Smooth muscle cell (in vitro differentiated cells): ENCODE data around the gene ZNF516. TPM values are rescaled to one million over a fixed set of nuclear protein-coding genes. Genes with fewer than 3 reads are reported as not detected.
A peak's percentile ranks its signal among the peaks of the same experiment; 100 is the strongest.

Experiments
- DNase-seq: peaks from one replicate; lab custom pipeline; 2025; ENCODE audit not compliant: unreplicated experiment; lab: John Stamatoyannopoulos, UW
- H2AFZ ChIP-seq: fragments of 200-600 bp; sonication (generic); 2 replicates; pipeline ENCODE4 v1.6.0; 2016; ENCODE audit warnings: antibody characterized with exemption, low read depth, mild to moderate bottlenecking
- H3F3A ChIP-seq: fragments of 200-600 bp; sonication (generic); 2 replicates; pipeline ENCODE4 v1.6.0; 2017; ENCODE audit warnings: antibody characterized with exemption, low read depth
- H3K27ac ChIP-seq: fragments of 200-600 bp; sonication (generic); 2 replicates; pipeline ENCODE4 v1.5.1; 2016; ENCODE audit warnings: low read depth, mild to moderate bottlenecking
- H3K27me3 ChIP-seq: fragments of 200-600 bp; sonication (generic); 2 replicates; pipeline ENCODE4 v1.6.1; 2016; ENCODE audit warnings: low read depth, mild to moderate bottlenecking
- H3K36me3 ChIP-seq: fragments of 200-600 bp; sonication (generic); 2 replicates; pipeline ENCODE4 v1.5.1; 2016; ENCODE audit warnings: low read depth
- H3K4me1 ChIP-seq: fragments of 200-600 bp; sonication (generic); 2 replicates; pipeline ENCODE4 v1.5.1; 2016; ENCODE audit warnings: low read depth
- H3K4me2 ChIP-seq: fragments of 200-600 bp; sonication (generic); 2 replicates; pipeline ENCODE4 v1.6.0; 2016; ENCODE audit warnings: mild to moderate bottlenecking
- H3K4me3 ChIP-seq: fragments of 200-600 bp; sonication (generic); 2 replicates; pipeline ENCODE4 v1.5.1; 2016; ENCODE audit warnings: mild to moderate bottlenecking
- H3K79me2 ChIP-seq: fragments of 200-600 bp; sonication (generic); 2 replicates; pipeline ENCODE4 v1.6.0; 2016; ENCODE audit warnings: low read depth, mild to moderate bottlenecking
- H3K9ac ChIP-seq: fragments of 200-600 bp; sonication (generic); 2 replicates; pipeline ENCODE4 v1.6.0; 2016; ENCODE audit warnings: low read depth
- H3K9me3 ChIP-seq: fragments of 200-600 bp; sonication (generic); replicated peaks from 2 replicates; pipeline ENCODE4 v1.5.1; 2016; ENCODE audit warnings: low read depth
- H4K20me1 ChIP-seq: fragments of 200-600 bp; sonication (generic); 2 replicates; pipeline ENCODE4 v1.6.0; 2016; ENCODE audit warnings: low read depth
- WGBS: methylation state at CpG from one replicate; pipeline ENCODE4 v1.1.7; 2016; ENCODE audit warnings: low lambda C conversion rate; 5-methylcytosine and 5-hydroxymethylcytosine counted together
- polyA plus RNA-seq: library from polyadenylated mRNA; unstranded; fragments of >200 nt; fragmentation: Nextera tagmentation; extraction: Ambion mirVana; gene quantifications from 2 replicates; pipeline ENCODE4 v1.2.1, GENCODE V29; 2016
- total RNA-seq: library from RNA; depleted of rRNA; stranded (reverse); fragments of >200 nt; gene quantifications from 2 replicates; pipeline ENCODE4 v1.2.3, GENCODE V29; 2014
- TF ChIP-seq, protein P1 (sequence below): fragments of 200-600 bp; sonication (generic); IDR thresholded peaks from 2 replicates; pipeline ENCODE4 v1.5.1; 2017; ENCODE audit warnings: borderline replicate concordance, mild to moderate bottlenecking, antibody characterized with exemption; ENCODE audit not compliant: insufficient read depth, poor library complexity, severe bottlenecking

Gene ZNF516
- total and polyA plus RNA-seq, 2 experiments from 2014 or later = 15.6 to 24.2 TPM

- Histone ChIP-seq H3K4me3 (no peak overlapping the region), H3K4me1 (peaks cover 8% of the 10 kb centered on the region), H3F3A (peaks cover 4% of the 10 kb centered on the region), H3K9ac (no peak overlapping the region), H3K4me2 (no peak overlapping the region), H3K27ac (no peak overlapping the region), H2AFZ (no peak overlapping the region), H3K79me2 (peaks cover 25% of the 10 kb centered on the region), H3K9me3 (no peaks in the 10 kb centered on the region), H4K20me1 (peaks cover 31% of the 10 kb centered on the region), H3K27me3 (no peaks in the 10 kb centered on the region), H3K36me3 (no peaks in the 10 kb centered on the region)
- DNase-seq = no peak
- 94% methylated on average over 20 of the region's 20 CpGs for WGBS
- TF ChIP-seq, protein P1, sequence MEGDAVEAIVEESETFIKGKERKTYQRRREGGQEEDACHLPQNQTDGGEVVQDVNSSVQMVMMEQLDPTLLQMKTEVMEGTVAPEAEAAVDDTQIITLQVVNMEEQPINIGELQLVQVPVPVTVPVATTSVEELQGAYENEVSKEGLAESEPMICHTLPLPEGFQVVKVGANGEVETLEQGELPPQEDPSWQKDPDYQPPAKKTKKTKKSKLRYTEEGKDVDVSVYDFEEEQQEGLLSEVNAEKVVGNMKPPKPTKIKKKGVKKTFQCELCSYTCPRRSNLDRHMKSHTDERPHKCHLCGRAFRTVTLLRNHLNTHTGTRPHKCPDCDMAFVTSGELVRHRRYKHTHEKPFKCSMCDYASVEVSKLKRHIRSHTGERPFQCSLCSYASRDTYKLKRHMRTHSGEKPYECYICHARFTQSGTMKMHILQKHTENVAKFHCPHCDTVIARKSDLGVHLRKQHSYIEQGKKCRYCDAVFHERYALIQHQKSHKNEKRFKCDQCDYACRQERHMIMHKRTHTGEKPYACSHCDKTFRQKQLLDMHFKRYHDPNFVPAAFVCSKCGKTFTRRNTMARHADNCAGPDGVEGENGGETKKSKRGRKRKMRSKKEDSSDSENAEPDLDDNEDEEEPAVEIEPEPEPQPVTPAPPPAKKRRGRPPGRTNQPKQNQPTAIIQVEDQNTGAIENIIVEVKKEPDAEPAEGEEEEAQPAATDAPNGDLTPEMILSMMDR = no peak
Measured at GRCh38 chr18:76367168-76368125, 127.6 kb downstream of the ZNF516 start.

DNA sequence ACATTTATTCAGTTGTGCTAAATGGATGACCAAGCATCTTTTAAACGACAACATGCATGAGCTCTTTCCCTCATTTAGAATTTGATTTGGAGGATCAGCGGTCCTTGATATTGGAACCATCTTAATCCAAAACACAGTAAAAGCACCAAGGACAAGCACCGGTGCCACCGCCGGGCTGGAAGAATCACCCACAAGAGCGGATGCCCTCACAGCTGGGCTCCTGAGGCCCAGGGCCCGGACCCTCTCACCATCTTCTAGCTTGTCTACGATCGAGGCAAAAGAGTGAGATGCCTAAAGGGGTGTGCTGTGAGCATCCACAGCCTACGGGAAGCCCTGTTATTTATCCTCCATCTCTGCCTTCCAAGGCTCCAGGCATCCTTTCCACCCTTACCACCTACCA lies 129.5 kb downstream of the ZNF516 start:
- H3K9ac ChIP-seq = no peak overlapping the region
- H3K36me3 ChIP-seq = no peaks in the 10 kb centered on the region
- H2AFZ ChIP-seq = no peak overlapping the region
- H3K27ac ChIP-seq = peak overlapping the region; percentile 84
- no peaks in the 10 kb centered on the region for H3K9me3 ChIP-seq
- H3K27me3 ChIP-seq = no peaks in the 10 kb centered on the region
- no peak overlapping the region for H3K4me3 ChIP-seq
- H4K20me1 ChIP-seq = peaks cover 20% of the 10 kb centered on the region
- no peak overlapping the region for H3K4me2 ChIP-seq
- peaks cover 4% of the 10 kb centered on the region for H3F3A ChIP-seq
- WGBS = 98% methylated on average over 10 of the region's 10 CpGs
- peaks cover 8% of the 10 kb centered on the region for H3K4me1 ChIP-seq
- H3K79me2 ChIP-seq = peaks cover 30% of the 10 kb centered on the region
- no peak for DNase-seq
- TF ChIP-seq, protein P1 = no peak

DNA sequence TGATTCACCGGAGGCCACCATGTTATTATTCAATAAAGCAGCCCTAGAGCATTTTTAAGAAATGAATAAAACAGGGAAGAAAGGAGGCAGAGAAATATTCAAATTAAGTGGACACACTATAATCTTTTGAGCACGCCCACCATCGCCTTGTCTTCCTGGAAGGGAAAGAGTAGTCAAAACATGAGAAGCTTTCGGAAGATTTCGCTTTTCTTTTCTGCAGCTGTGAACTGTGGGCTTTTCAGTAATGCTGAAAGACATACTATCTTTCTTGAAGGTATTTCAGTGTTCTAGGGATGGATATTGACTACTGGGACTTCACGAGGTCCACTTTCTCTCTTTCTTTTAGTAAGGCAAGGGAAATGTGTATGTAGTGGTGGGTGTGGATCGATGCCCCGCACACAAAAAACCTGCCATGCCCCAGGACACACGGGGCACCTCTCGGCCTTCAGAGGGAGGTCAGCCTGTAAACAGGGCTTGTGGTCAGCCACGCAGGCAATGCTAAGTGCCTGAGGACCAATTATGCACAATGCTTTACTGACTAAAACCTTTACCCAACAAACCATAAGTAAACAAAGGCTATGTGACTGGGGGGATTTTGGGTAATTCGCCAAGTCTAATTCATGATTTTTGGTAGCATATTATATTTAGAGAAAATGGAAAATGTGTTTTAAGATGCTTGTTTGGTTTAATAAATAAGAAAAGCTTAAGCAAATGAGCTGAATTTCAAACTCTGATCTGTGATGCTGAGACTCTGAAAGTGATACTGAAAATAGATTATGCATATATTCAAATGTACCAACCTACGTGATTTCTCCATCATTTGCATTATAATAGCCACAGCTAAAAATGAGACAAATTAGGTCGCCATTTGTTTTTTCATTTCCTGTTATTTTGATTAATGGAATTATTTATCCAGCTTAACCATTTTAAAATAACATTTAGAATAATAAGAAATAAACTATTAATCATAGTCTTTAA lies 130.5 kb downstream of the ZNF516 start:
- H3K4me2 ChIP-seq = peak overlapping the region; percentile 78
- peaks cover 8% of the 10 kb centered on the region for H3K4me1 ChIP-seq
- DNase-seq = no peak
- 66% methylated on average over 14 of the region's 14 CpGs for WGBS
- no peak overlapping the region for H3K4me3 ChIP-seq
- H3K79me2 ChIP-seq = peaks cover 30% of the 10 kb centered on the region
- H3K9ac ChIP-seq = peak overlapping the region; percentile 21
- H3K36me3 ChIP-seq = no peaks in the 10 kb centered on the region
- TF ChIP-seq, protein P1 = no peak
- peak overlapping the region; percentile 84 for H3K27ac ChIP-seq
- H3K27me3 ChIP-seq = no peaks in the 10 kb centered on the region
- H3F3A ChIP-seq = peaks cover 11% of the 10 kb centered on the region
- H2AFZ ChIP-seq = no peak overlapping the region
- no peaks in the 10 kb centered on the region for H3K9me3 ChIP-seq
- peaks cover 19% of the 10 kb centered on the region for H4K20me1 ChIP-seq
